SU-DHL-6 (cell line): ENCODE measurements around the gene PLCZ1.

ENCODE experiments used
- H2AFZ ChIP-seq: fragments of 200-600 bp; sonication (generic); 2 replicates; pipeline ENCODE4 v1.6.1; 2014; ENCODE audit warnings: low read depth, mild to moderate bottlenecking, moderate library complexity, mixed read lengths, antibody characterized with exemption, low read length; ENCODE audit not compliant: severe bottlenecking
- H3F3A ChIP-seq: fragments of 200-600 bp; shearing (Covaris generic); 2 replicates; pipeline ENCODE4 v1.6.0; 2016; ENCODE audit warnings: antibody characterized with exemption, mild to moderate bottlenecking; ENCODE audit not compliant: insufficient read depth
- H3K27ac ChIP-seq: fragments of 200-600 bp; sonication (generic); 2 replicates; pipeline ENCODE4 v1.5.1; 2016; ENCODE audit warnings: low read depth, mild to moderate bottlenecking, low read length, moderate library complexity, mixed read lengths
- H3K27me3 ChIP-seq: fragments of 200-600 bp; sonication (generic), shearing (Covaris generic); 2 replicates; pipeline ENCODE4 v1.6.0; 2014; ENCODE audit warnings: mild to moderate bottlenecking, low read length
- H3K36me3 ChIP-seq: fragments of 200-600 bp; sonication (generic); 2 replicates; pipeline ENCODE4 v1.6.1; 2014; ENCODE audit warnings: mild to moderate bottlenecking, low read length, mixed read lengths
- H3K4me2 ChIP-seq: fragments of 300-600, 200-600 bp; shearing (Covaris generic), sonication (generic); 2 replicates; pipeline ENCODE4 v1.6.0; 2014; ENCODE audit warnings: low read length, low read depth, mild to moderate bottlenecking; ENCODE audit not compliant: poor library complexity, severe bottlenecking
- H3K4me3 ChIP-seq: fragments of 200-600 bp; sonication (generic); 2 replicates; pipeline ENCODE4 v1.5.1; 2014; ENCODE audit warnings: antibody characterized with exemption, low read length, mild to moderate bottlenecking, mixed read lengths; ENCODE audit not compliant: insufficient read depth, poor library complexity, severe bottlenecking
- H3K79me2 ChIP-seq: fragments of 200-600 bp; sonication (generic); 2 replicates; pipeline ENCODE4 v1.6.1; 2014; ENCODE audit warnings: mild to moderate bottlenecking, low read length, moderate library complexity; ENCODE audit not compliant: insufficient read depth
- H3K9ac ChIP-seq: fragments of 200-600 bp; sonication (generic); 2 replicates; pipeline ENCODE4 v1.7.0; 2014; ENCODE audit warnings: mild to moderate bottlenecking, low read length
- H3K9me2 ChIP-seq: fragments of 200-600 bp; sonication (generic); replicated peaks from 2 replicates; pipeline ENCODE4 v1.6.1; 2014; ENCODE audit warnings: low read length; ENCODE audit not compliant: insufficient read depth
- H3K9me3 ChIP-seq: fragments of 200-600 bp; sonication (generic); 2 replicates; pipeline ENCODE4 v1.6.1; 2014; ENCODE audit warnings: low read length, mixed read lengths; ENCODE audit not compliant: insufficient read depth
- H4K20me1 ChIP-seq: fragments of 200-600 bp; sonication (generic); 2 replicates; pipeline ENCODE4 v1.6.1; 2014; ENCODE audit warnings: low read depth, mild to moderate bottlenecking, antibody characterized with exemption, low read length, moderate library complexity, mixed read lengths
- EZH2phosphoT487 ChIP-seq: fragments of 200-600 bp; sonication (generic), shearing (Covaris generic); conservative IDR thresholded peaks from 2 replicates; pipeline ENCODE4 v1.6.1; 2018; ENCODE audit warnings: mild to moderate bottlenecking, antibody characterized with exemption, low read length, moderate library complexity, mixed read lengths
- TF ChIP-seq, protein P1 (sequence below): fragments of 200-600 bp; sonication (generic); IDR thresholded peaks from one replicate; pipeline ENCODE4 v1.5.1; 2017; ENCODE audit warnings: antibody characterized with exemption, mild to moderate bottlenecking, low read length, moderate library complexity; ENCODE audit not compliant: insufficient read depth, poor library complexity, severe bottlenecking

Gene PLCZ1

DNA sequence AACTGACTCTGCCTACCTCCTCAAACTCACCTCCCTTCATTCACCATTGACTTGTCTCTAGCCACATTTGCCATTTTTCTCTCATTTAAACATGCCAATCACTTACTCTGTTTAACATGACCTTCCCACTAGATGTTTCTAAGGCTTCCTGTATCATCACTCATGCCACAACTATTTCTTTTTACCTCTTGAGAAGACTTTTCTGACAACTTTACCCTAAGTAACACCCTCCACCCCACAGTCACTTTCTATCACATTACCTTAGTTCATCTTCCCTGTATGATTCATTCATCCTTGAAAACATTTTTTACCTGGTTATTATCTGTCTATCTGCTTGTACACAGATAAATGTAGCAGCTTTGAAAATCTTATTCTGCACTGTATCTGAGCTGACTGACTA lies 19.4 kb downstream of the PLCZ1 start:
- Histone ChIP-seq H3K9me2 (no peaks in the 10 kb centered on the region), H2AFZ (no peak overlapping the region), H4K20me1 (no peaks in the 10 kb centered on the region), H3K79me2 (no peaks in the 10 kb centered on the region), H3K4me3 (no peak overlapping the region), H3K9me3 (no peaks in the 10 kb centered on the region), H3K9ac (no peak overlapping the region), H3K36me3 (no peaks in the 10 kb centered on the region), H3K4me2 (no peak overlapping the region), H3K27me3 (no peaks in the 10 kb centered on the region), H3K27ac (no peak overlapping the region), H3F3A (no peaks in the 10 kb centered on the region)
- TF ChIP-seq, protein P1, sequence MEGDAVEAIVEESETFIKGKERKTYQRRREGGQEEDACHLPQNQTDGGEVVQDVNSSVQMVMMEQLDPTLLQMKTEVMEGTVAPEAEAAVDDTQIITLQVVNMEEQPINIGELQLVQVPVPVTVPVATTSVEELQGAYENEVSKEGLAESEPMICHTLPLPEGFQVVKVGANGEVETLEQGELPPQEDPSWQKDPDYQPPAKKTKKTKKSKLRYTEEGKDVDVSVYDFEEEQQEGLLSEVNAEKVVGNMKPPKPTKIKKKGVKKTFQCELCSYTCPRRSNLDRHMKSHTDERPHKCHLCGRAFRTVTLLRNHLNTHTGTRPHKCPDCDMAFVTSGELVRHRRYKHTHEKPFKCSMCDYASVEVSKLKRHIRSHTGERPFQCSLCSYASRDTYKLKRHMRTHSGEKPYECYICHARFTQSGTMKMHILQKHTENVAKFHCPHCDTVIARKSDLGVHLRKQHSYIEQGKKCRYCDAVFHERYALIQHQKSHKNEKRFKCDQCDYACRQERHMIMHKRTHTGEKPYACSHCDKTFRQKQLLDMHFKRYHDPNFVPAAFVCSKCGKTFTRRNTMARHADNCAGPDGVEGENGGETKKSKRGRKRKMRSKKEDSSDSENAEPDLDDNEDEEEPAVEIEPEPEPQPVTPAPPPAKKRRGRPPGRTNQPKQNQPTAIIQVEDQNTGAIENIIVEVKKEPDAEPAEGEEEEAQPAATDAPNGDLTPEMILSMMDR, result no peak
- TF ChIP-seq EZH2phosphoT487, result no peak

GRCh38 chr12:18716236-18716635 lies 21.6 kb downstream of the PLCZ1 start:
- TF ChIP-seq, protein P1, result no peak
- TF ChIP-seq EZH2phosphoT487, result no peak
- Histone ChIP-seq H3K9ac (no peak overlapping the region), H3K9me2 (no peaks in the 10 kb centered on the region), H3K27ac (no peak overlapping the region), H3K4me2 (no peak overlapping the region), H3F3A (no peaks in the 10 kb centered on the region), H3K27me3 (no peaks in the 10 kb centered on the region), H3K9me3 (no peaks in the 10 kb centered on the region), H3K4me3 (no peak overlapping the region), H3K79me2 (no peaks in the 10 kb centered on the region), H2AFZ (no peak overlapping the region), H3K36me3 (no peaks in the 10 kb centered on the region), H4K20me1 (no peaks in the 10 kb centered on the region)

- no peak overlapping the region for H3K27ac ChIP-seq
- H3K27me3 ChIP-seq, result no peaks in the 10 kb centered on the region
- no peaks in the 10 kb centered on the region for H3K9me3 ChIP-seq
- no peaks in the 10 kb centered on the region for H4K20me1 ChIP-seq
- no peak overlapping the region for H3K4me2 ChIP-seq
- no peaks in the 10 kb centered on the region for H3K79me2 ChIP-seq
- H2AFZ ChIP-seq, result no peak overlapping the region
- H3K9ac ChIP-seq, result no peak overlapping the region
- no peaks in the 10 kb centered on the region for H3K9me2 ChIP-seq
- no peaks in the 10 kb centered on the region for H3K36me3 ChIP-seq
- TF ChIP-seq, protein P1, result no peak
- no peak for TF ChIP-seq EZH2phosphoT487
- H3K4me3 ChIP-seq, result no peak overlapping the region
- no peaks in the 10 kb centered on the region for H3F3A ChIP-seq
These were observed 31.0 kb downstream of the PLCZ1 start for GRCh38 chr12:18706798-18707197.
